ENCODE results near the gene FARP2.

FARP2 gene

GRCh38 chr2:241350878-241351639, 5.0 kb upstream of the FARP2 start:
- Histone ChIP-seq H3K4me2 (ENCODE audit: low read depth, low read length, poor library complexity, severe bottlenecking) (no peak overlapping the region), H3K9ac (ENCODE audit: low read depth, low read length, poor library complexity, severe bottlenecking) (no peak overlapping the region), H3K9me3 (ENCODE audit: insufficient read depth, low read depth, low read length) (no peaks in the 10 kb centered on the region), H3K27me3 (ENCODE audit: insufficient read depth, low read length, poor library complexity, severe bottlenecking) (no peaks in the 10 kb centered on the region), H3K79me2 (ENCODE audit: insufficient read depth, low read length) (no peaks in the 10 kb centered on the region), H3K9me2 (replicated peaks; ENCODE audit: low read depth, low read length) (no peaks in the 10 kb centered on the region), H4K20me1 (ENCODE audit: insufficient read depth, low read length, poor library complexity, severe bottlenecking) (peaks cover 4% of the 10 kb centered on the region), H3K4me3 (ENCODE audit: low read length, poor library complexity, severe bottlenecking) (no peak overlapping the region), H3K36me3 (ENCODE audit: insufficient read depth, low read length) (peaks cover 86% of the 10 kb centered on the region), H3K4me1 (ENCODE audit: insufficient read depth, low read length, poor library complexity, severe bottlenecking) (no peaks in the 10 kb centered on the region), H3F3A (ENCODE audit: low read depth) (peaks cover 8% of the 10 kb centered on the region; the same call in 1 of the 2 replicates), H2AFZ (ENCODE audit: low read length) (no peak overlapping the region)
- TF ChIP-seq EZH2phosphoT487 (IDR thresholded peaks at IDR 0.05; ENCODE audit: borderline replicate concordance): no peak
- no peak for TF ChIP-seq CTCF (conservative IDR thresholded peaks at IDR 0.05; ENCODE audit: low read length)

GRCh38 chr2:241351640-241352031, 4.4 kb upstream of the FARP2 start:
- Histone ChIP-seq H3F3A (ENCODE audit: low read depth) (peaks cover 8% of the 10 kb centered on the region; the same call in 1 of the 2 replicates), H3K4me2 (ENCODE audit: low read depth, low read length, poor library complexity, severe bottlenecking) (no peak overlapping the region), H3K36me3 (ENCODE audit: insufficient read depth, low read length) (peaks cover 81% of the 10 kb centered on the region)

GRCh38 chr2:241352227-241352626, 3.9 kb upstream of the FARP2 start:
- Histone ChIP-seq H3K4me1 (ENCODE audit: insufficient read depth, low read length, poor library complexity, severe bottlenecking) (peaks cover 6% of the 10 kb centered on the region), H3K9me3 (ENCODE audit: insufficient read depth, low read depth, low read length) (no peaks in the 10 kb centered on the region), H3K79me2 (ENCODE audit: insufficient read depth, low read length) (peaks cover 10% of the 10 kb centered on the region), H3K27me3 (ENCODE audit: insufficient read depth, low read length, poor library complexity, severe bottlenecking) (no peaks in the 10 kb centered on the region), H3K9me2 (replicated peaks; ENCODE audit: low read depth, low read length) (no peaks in the 10 kb centered on the region), H3K4me3 (ENCODE audit: low read length, poor library complexity, severe bottlenecking) (no peak overlapping the region), H2AFZ (ENCODE audit: low read length) (no peak overlapping the region), H3K9ac (ENCODE audit: low read depth, low read length, poor library complexity, severe bottlenecking) (no peak overlapping the region), H3K36me3 (ENCODE audit: insufficient read depth, low read length) (peaks cover 75% of the 10 kb centered on the region), H3F3A (ENCODE audit: low read depth) (peaks cover 8% of the 10 kb centered on the region; the same call in 1 of the 2 replicates), H4K20me1 (ENCODE audit: insufficient read depth, low read length, poor library complexity, severe bottlenecking) (peaks cover 10% of the 10 kb centered on the region), H3K4me2 (ENCODE audit: low read depth, low read length, poor library complexity, severe bottlenecking) (no peak overlapping the region)
- no peak for TF ChIP-seq EZH2phosphoT487 (IDR thresholded peaks at IDR 0.05; ENCODE audit: borderline replicate concordance)
- TF ChIP-seq CTCF (conservative IDR thresholded peaks at IDR 0.05; ENCODE audit: low read length): no peak

More at GRCh38 chr2:241351640-241352031, 4.4 kb upstream of the FARP2 start:
- Histone ChIP-seq H3K9me3 (ENCODE audit: insufficient read depth, low read depth, low read length) (no peaks in the 10 kb centered on the region), H3K4me1 (ENCODE audit: insufficient read depth, low read length, poor library complexity, severe bottlenecking) (peaks cover under 1% of the 10 kb centered on the region), H3K9ac (ENCODE audit: low read depth, low read length, poor library complexity, severe bottlenecking) (no peak overlapping the region), H3K79me2 (ENCODE audit: insufficient read depth, low read length) (peaks cover 4% of the 10 kb centered on the region), H3K27me3 (ENCODE audit: insufficient read depth, low read length, poor library complexity, severe bottlenecking) (no peaks in the 10 kb centered on the region), H3K4me3 (ENCODE audit: low read length, poor library complexity, severe bottlenecking) (no peak overlapping the region), H3K9me2 (replicated peaks; ENCODE audit: low read depth, low read length) (no peaks in the 10 kb centered on the region), H2AFZ (ENCODE audit: low read length) (no peak overlapping the region), H4K20me1 (ENCODE audit: insufficient read depth, low read length, poor library complexity, severe bottlenecking) (peaks cover 5% of the 10 kb centered on the region)
- no peak for TF ChIP-seq EZH2phosphoT487 (IDR thresholded peaks at IDR 0.05; ENCODE audit: borderline replicate concordance)
- TF ChIP-seq CTCF (conservative IDR thresholded peaks at IDR 0.05; ENCODE audit: low read length): no peak

All from Loucy (cell line).